GM18519 (cell line): ENCODE data around the gene PTPRG.

Source experiments
- ATAC-seq: cut with Tn5 transposase; IDR thresholded peaks from one replicate; pipeline ENCODE4 v1.9.1; 2021; ENCODE audit warnings: mild to moderate bottlenecking, moderate library complexity; ENCODE audit not compliant: unreplicated experiment, low FRiP score

Gene PTPRG

GRCh38 chr3:61934505-61934871 lies 373.1 kb downstream of the PTPRG start:
- ATAC-seq: no peak

- no peak for ATAC-seq
Measured at GRCh38 chr3:61935814-61936213, 374.4 kb downstream of the PTPRG start.

- no peak for ATAC-seq
Measured at GRCh38 chr3:61936344-61936937, 375.1 kb downstream of the PTPRG start.

DNA sequence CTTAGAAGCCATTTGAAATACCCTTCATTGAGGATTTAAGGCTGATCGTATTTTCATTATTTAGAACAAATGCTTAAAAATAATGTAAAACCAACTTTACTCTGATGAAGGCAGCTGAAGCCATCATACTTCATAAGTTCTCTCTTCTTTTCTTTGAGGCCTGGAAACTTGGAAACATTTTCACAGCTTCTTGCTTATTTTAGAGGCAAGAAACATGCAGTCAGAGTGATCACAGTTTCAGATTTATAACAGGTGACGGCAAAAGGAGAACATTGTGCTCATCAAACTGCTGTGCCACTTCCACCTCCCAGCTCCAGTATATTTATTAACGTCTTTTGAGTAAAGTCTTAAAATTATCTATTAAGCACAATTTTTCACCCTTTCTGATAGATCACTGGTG lies 376.1 kb downstream of the PTPRG start:
- ATAC-seq: no peak

DNA sequence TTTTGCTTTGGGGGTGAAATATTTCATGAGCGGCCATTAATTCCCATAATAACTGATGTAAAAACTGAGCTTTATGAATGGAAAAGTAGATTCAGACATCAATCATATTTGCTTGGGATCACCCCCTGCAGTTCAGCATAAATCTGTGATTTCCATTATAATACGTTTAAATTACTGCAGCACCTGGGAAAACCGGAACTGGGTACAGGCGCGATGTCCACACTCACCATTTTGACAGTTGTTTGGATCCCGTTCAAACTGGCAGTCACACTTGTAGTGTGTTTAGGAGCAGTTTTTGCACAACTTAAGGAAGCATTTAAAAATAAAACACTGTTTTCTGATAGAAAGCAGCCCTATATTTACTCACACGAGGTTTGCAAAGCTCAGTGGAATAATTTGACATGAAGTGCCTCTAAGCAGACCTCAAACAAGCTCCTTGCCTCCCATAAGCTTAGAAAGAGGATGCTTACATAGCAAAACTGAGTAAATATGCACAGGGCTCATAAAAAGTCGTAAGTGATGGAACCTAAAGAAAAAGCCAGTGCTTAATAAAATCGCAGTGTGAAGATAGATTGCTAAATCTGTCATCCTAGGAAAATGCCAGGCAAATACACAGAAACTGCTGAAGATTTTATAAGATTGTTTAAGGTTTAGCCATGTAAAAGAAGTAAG lies 377.6 kb downstream of the PTPRG start:
- no peak for ATAC-seq

- ATAC-seq: no peak
Measured at GRCh38 chr3:61940236-61940635, 378.9 kb downstream of the PTPRG start.

- ATAC-seq: no peak
Measured at GRCh38 chr3:61943975-61944374, 382.6 kb downstream of the PTPRG start.

DNA sequence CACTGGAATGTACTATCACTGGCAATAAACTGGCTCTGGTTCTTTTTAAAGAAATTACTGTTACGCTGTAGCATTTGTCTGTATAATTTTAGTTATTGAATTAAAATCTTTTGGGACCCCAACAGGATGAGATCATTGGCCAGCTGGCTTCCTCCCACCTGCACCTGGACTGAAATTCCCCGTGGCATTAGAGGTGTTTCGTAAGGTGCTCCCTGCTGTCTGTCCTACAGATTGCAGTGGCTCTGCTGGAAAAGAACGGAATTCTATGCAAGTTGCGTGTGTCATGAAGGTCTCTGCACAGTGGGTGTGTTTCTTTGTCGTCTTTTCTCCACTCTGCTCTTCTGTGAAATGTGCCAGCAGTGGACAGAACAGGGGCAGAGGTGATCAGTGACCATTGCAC lies 383.4 kb downstream of the PTPRG start:
- no peak for ATAC-seq

- no peak for ATAC-seq
Measured at GRCh38 chr3:61945657-61946056, 384.3 kb downstream of the PTPRG start.

GRCh38 chr3:61946570-61947324 lies 385.4 kb downstream of the PTPRG start:
- no peak for ATAC-seq

GRCh38 chr3:61947456-61947855 lies 386.1 kb downstream of the PTPRG start:
- ATAC-seq: no peak

GRCh38 chr3:61948699-61949305 lies 387.4 kb downstream of the PTPRG start:
- ATAC-seq: no peak

GRCh38 chr3:61954097-61954540 lies 392.7 kb downstream of the PTPRG start:
- ATAC-seq: no peak

GRCh38 chr3:61955483-61955882 lies 394.1 kb downstream of the PTPRG start:
- ATAC-seq: no peak

GRCh38 chr3:61956236-61956635 lies 394.9 kb downstream of the PTPRG start:
- no peak for ATAC-seq

GRCh38 chr3:61957259-61957658 lies 395.9 kb downstream of the PTPRG start:
- ATAC-seq: no peak

DNA sequence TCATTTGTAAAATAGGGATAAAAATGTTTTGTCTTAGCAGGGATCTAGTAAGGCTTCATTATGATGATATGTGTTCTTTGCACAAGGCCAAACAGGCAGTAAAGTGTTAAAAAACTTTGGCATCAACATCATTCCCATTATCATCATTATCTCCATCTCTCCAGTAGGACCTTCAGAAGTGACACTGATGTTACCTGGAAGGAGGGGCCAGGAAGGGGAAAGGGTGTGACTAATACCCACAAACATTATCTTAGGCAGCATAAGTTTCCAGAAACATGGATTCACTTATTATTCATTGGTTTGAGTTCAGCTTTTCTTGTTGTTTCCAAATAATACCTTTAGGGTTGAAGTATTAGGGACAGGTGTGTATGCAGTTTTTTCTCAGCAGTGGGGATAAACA lies 399.6 kb downstream of the PTPRG start:
- no peak for ATAC-seq

DNA sequence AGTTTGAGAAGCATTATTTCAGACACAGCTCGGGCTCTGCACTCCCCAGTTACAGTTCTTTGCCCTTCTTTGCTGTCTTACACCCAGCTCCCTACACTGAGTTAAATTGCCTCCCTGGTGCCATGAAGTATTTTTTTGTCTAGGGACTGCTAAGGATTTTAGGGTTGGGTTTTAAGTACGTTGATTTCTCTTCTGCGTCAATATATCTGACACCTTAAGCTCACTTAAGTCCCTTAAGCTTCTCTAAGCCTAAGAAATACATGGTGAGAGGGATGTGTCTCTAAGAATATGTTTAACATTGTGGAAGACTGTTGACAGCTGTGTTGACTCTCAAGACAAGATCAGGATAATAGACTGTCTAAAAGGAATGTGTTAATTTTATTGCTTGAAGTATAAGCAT lies 400.5 kb downstream of the PTPRG start:
- ATAC-seq: no peak

DNA sequence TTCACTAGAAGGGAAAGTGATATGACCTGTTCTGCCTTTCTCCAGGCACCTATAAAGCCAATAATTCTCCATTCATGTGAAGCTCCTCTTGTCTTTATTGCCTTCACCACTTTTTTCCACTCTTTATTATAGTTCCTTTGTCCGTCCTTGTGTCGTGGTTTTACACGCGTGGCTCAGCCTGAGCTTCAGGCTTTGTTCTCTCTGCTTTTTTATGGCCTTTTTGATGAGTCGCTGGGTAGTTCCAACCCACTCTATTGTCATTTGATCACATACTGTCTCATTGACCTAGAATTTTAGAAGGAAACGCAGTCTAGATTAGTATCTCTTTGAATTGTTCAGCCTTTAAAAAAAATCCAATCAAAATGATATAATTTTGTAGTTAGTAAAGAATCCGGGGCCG lies 403.2 kb downstream of the PTPRG start:
- ATAC-seq: no peak

GRCh38 chr3:61965770-61966131 lies 404.4 kb downstream of the PTPRG start:
- no peak for ATAC-seq

DNA sequence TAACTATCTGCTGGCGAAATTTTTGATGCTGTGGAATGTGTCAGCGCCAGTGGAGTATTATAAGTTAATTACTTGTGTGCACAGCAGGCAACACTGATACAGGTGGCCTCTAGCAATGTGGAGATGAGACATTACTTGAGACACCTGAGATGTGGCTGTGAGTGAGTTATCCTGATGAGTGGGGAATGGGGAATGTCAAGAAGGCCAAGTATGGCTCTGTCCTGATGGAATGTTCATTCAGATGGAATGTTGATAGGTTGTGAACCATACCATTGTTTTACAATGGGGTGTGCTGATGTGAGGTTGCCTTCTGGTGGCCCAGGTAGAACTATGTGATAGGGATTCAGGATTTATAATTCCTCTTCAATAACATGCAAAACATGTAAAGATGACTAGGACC lies 404.8 kb downstream of the PTPRG start:
- no peak for ATAC-seq
